Panc1 (cell line): ENCODE results near the gene GOLGA6B. TPM values are rescaled to one million over a fixed set of nuclear protein-coding genes. Genes with fewer than 3 reads are reported as not detected.

Experiments used
- total RNA-seq: library from RNA; stranded (reverse); gene quantifications from one replicate; pipeline ENCODE4 v1.2.1, GENCODE V29; 2021; ENCODE audit not compliant: unreplicated experiment

The GOLGA6B gene
- total RNA-seq, 1 experiment from 2014 or later = not detected

Other genes with a start within 250 kb of the GOLGA6B start
- gene ARIH1, start 180.4 kb upstream of the GOLGA6B start, total RNA-seq = 192 TPM
- 0.21 TPM for gene HIGD2B, start 31.5 kb downstream of the GOLGA6B start, total RNA-seq
- 17.9 TPM for gene BBS4, start 31.5 kb downstream of the GOLGA6B start, total RNA-seq
- 63.1 TPM for gene ADPGK, start 129.1 kb downstream of the GOLGA6B start, total RNA-seq